Coronary artery (tissue), 2 donors: ENCODE data around the gene CECR2.

Experiments used
- DNase-seq: peaks from one replicate; pipeline ENCODE4 v3.0.0-alpha.2; 2017; ENCODE audit warnings: low spot score
- H3K27ac ChIP-seq, 2 donors: fragments of 200-600 bp; sonication (generic); one replicate each; pipeline ENCODE4 v1.5.1; 2016 to 2019
- H3K4me3 ChIP-seq: fragments of 200-600 bp; sonication (generic); 2 replicates; pipeline ENCODE4 v1.5.1; 2016; ENCODE audit warnings: mild to moderate bottlenecking, moderate library complexity
- TF ChIP-seq, protein P1 (sequence below): fragments of 200-600 bp; sonication (generic); IDR thresholded peaks from one replicate; pipeline ENCODE4 v1.5.1; 2019; ENCODE audit warnings: antibody characterized with exemption

CECR2 gene

DNA sequence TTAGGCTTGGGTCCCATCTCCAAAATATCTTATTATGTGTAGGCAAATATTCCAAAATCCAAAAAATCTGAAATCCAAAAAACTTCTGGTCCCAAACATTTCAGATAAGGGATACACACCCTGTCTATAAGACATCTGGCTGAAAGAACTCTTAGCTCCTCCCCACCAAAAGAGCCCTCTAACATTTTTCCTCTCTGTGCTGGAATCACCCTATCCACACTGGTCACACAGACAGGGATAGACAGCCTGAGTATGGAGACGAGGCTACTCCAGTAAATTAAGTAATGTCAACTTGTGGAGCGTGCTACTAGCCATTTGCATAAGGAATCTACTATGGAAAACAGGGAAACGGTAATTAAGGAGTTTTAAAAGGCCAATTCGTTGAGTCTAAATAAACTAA lies 234.4 kb downstream of the CECR2 start:
- TF ChIP-seq, protein P1, sequence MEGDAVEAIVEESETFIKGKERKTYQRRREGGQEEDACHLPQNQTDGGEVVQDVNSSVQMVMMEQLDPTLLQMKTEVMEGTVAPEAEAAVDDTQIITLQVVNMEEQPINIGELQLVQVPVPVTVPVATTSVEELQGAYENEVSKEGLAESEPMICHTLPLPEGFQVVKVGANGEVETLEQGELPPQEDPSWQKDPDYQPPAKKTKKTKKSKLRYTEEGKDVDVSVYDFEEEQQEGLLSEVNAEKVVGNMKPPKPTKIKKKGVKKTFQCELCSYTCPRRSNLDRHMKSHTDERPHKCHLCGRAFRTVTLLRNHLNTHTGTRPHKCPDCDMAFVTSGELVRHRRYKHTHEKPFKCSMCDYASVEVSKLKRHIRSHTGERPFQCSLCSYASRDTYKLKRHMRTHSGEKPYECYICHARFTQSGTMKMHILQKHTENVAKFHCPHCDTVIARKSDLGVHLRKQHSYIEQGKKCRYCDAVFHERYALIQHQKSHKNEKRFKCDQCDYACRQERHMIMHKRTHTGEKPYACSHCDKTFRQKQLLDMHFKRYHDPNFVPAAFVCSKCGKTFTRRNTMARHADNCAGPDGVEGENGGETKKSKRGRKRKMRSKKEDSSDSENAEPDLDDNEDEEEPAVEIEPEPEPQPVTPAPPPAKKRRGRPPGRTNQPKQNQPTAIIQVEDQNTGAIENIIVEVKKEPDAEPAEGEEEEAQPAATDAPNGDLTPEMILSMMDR = no peak
- no peak overlapping the region for H3K4me3 ChIP-seq
- no peak overlapping the region for H3K27ac ChIP-seq
- no peak for DNase-seq

DNA sequence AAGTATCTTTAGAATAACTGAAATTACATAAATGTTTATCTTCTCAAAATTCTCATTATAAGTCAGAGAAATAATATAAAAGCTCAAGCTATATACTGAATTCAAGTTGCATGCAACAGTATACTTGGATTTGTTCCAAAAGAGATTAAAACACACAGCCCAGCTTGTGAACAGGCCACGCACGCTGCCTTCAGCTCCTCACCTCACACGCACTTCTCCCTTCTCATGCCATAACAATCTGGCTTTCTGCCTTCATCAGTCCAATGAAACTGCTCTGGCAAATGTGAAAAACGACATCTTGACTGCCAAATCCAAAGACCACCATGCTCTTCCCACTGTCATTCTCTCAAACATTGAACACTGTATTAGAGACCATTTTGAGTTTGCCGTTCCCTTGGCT lies 237.2 kb downstream of the CECR2 start:
- TF ChIP-seq, protein P1 = no peak
- Histone ChIP-seq H3K4me3 (no peak overlapping the region), H3K27ac (no peak overlapping the region)
- DNase-seq = no peak
